IMR-90 (cell line): ENCODE measurements around the gene CD5L. TPM values are rescaled to one million over a fixed set of nuclear protein-coding genes. Genes with fewer than 3 reads are reported as not detected.

Experiments
- microRNA-seq, 2 experiments: library from miRNA; stranded (forward) in 1 of 2; unstranded in 1 of 2; fragments of 10-50 nt in 1 of 2; fragments of <30 nt in 1 of 2; gene quantifications in 1 of 2; microRNA quantifications in 1 of 2; one replicate each; pipeline versions ENCODE3 to v1.1.0; 2013 to 2020; ENCODE audit not compliant: insufficient read depth in 1 of 2, insufficient read length in 1 of 2, unreplicated experiment in 1 of 2
- polyA plus RNA-seq, 3 experiments: library from polyadenylated mRNA; depleted of rRNA; stranded (reverse); fragments of >200 nt; gene quantifications; 2 replicates each; pipeline ENCODE4 v1.2.3, GENCODE V29; 2012; ENCODE audit warnings: low replicate concordance in 1 of 3
- small RNA-seq, 5 experiments: library from RNA; depleted of rRNA; stranded (forward); fragments of <200 nt; gene quantifications; one replicate each; pipeline ENCODE3, GENCODE V24; 2012
- total RNA-seq: library from RNA; depleted of rRNA; stranded (reverse); fragments of >200 nt; gene quantifications from 2 replicates; pipeline ENCODE4 v1.2.3, GENCODE V29; 2012; rRNA removed

CD5L gene
- total and polyA plus RNA-seq, 2 of the 4 experiments (the other 2 are of a cell fraction) = not detected

Small RNAs within 50 kb of the gene (microRNA-seq; reads per million reads assigned to microRNA genes)
- gene MRPS21P2 (ENCODE audit: insufficient read depth, insufficient read length) = not detected

Small RNAs within 50 kb of the gene (small RNA-seq; reads per million reads assigned to genes)
- gene MRPS21P2 = 0 reads per million in 5 experiments

Other genes starting within 250 kb of the CD5L start
- not detected in 2 replicates for gene FCRL4, start 243.7 kb downstream of the CD5L start, total RNA-seq
- gene FCRL4, start 243.7 kb downstream of the CD5L start, polyA plus RNA-seq (2012; rRNA removed) = not detected in 2 replicates
- not detected in 2 replicates for gene FCRL3, start 141.0 kb downstream of the CD5L start, total RNA-seq
- gene FCRL3, start 141.0 kb downstream of the CD5L start, polyA plus RNA-seq (2012; rRNA removed) = not detected in 2 replicates
- gene FCRL2, start 64.7 kb downstream of the CD5L start, total RNA-seq = not detected in 2 replicates
- not detected in 2 replicates for gene FCRL2, start 64.7 kb downstream of the CD5L start, polyA plus RNA-seq (2012; rRNA removed)
- not detected in 2 replicates for gene FCRL1, start 21.7 kb downstream of the CD5L start, total RNA-seq
- not detected in 2 replicates for gene FCRL1, start 21.7 kb downstream of the CD5L start, polyA plus RNA-seq (2012; rRNA removed)
- 61.9 and 64.7 TPM in 2 replicates for gene KIRREL1, start 151.8 kb upstream of the CD5L start, total RNA-seq
- 58.1 and 64.6 TPM in 2 replicates for gene KIRREL1, start 151.8 kb upstream of the CD5L start, polyA plus RNA-seq (2012; rRNA removed)